ENCODE data around the gene CYB561D1.

GRCh38 chr1:109508873-109509175, 14.9 kb downstream of the CYB561D1 start:
- no peak for TF ChIP-seq CTCF (IDR thresholded peaks at IDR 0.05)
- no peak for TF ChIP-seq POLR2A (IDR thresholded peaks at IDR 0.05)

Data from body of pancreas (tissue), 4 donors.